ENCODE results near the gene FAM118A.
"Not testable (repeated sequence)": the region's sequence is repeated elsewhere in the genome, so short reads cannot be mapped to it uniquely, and the experiment has no call there.

Gene FAM118A

DNA sequence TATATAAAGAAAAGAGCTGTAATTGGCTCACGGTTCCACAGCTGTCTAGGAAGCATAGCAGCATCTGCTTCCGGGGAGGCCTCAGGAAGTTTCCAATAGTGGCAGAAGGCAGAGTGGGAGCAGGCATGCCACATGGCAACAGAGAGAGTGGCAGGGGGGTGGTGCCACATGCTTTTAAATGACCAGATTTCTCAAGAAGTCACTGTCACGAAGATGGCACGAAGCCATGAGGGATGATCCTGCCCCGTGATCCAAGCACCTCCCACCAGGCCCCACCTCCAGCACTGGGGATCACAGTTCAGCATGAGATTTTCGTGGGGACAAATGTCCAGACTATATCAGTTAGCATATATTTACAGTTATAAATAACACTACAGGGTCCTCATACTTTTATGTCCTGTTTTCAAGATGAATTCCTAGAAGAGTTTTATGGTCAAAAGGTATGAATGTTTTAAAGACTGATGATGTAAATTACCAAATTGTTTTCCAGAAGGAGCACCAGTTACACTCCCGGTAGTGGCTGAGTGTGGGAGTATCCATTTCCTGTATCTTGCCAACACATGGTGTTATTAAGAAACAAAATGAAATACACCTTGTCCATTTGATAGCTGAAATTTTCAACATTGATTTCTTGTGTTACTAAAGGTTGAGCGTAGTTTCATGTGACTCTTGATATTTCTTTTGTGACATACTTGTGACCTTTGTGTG, 19.2 kb downstream of the FAM118A start:
- in situ Hi-C loops (cut with MboI; ENCODE audit: low sequenced_read_pairs) = no loop called here

- in situ Hi-C loops (cut with MboI; ENCODE audit: low sequenced_read_pairs) = no loop called here
Measured at GRCh38 chr22:45329530-45329936, 19.8 kb downstream of the FAM118A start.

- in situ Hi-C loops (cut with MboI; ENCODE audit: low sequenced_read_pairs) = no loop called here
Measured at GRCh38 chr22:45330548-45330947, 20.8 kb downstream of the FAM118A start.

DNA sequence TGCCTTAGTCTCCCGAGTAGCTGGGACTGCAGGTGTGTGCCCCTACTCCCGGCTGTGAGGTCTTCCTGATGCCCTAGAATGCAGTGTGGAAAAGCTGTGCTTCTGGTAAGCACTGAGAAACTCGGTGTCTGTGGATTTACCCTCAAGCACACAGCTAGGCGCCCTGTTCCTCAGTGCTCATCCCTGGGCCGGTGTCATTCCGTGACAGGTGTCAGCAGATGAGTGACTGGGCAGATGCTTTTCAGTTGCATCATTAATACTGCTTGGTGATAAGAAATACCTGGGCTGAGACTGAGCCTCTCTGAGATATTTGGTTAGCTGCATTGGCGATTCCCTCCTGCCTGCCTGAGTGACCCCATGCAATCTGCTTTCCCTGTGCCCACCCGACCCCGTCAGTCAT, 21.8 kb downstream of the FAM118A start:
- in situ Hi-C loops (cut with MboI; ENCODE audit: low sequenced_read_pairs) = no loop called here

GRCh38 chr22:45332001-45332400, 22.3 kb downstream of the FAM118A start:
- in situ Hi-C loops (cut with MboI; ENCODE audit: low sequenced_read_pairs) = no loop called here

DNA sequence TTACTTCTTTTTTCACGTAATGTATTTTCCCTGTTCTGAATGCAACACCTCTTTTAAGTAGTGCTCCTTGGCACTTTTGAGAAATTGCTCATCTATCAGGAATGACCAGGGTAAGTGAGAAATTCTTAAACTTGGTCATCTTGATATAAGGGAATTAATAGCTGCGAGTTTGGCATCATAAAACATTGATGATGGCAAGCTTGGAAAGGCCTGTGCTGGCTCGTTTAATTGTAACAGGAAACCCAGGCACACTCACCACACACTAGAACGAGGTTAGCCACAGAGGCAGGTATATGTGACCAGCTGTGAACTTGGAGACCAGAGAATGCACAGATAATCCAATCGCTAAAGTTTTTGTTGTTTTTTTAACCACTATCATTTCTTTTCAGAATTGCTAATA, 24.3 kb downstream of the FAM118A start:
- in situ Hi-C loops (cut with MboI; ENCODE audit: low sequenced_read_pairs) = no loop called here

DNA sequence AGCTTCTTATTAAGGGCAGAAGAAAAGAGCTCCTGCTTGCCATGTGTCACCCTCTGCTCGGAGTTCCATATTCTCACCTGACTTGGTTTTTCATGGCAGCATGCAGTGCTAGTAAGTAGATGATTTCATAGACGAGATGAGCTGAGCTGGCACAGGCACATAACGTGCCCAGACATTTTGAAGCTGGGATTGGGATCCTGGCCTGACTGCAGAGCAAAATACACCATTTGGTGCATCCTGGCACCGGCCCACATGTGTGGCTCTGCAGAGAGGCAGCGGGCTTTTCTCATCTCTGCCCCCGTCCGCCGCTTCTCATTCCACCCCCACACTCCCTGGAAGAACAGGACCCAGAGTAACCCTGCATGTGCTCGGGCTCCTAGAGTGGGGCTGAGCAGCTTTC, 24.8 kb downstream of the FAM118A start:
- in situ Hi-C loops (cut with MboI; ENCODE audit: low sequenced_read_pairs) = no loop called here

GRCh38 chr22:45335021-45335818, 25.5 kb downstream of the FAM118A start:
- in situ Hi-C loops (cut with MboI; ENCODE audit: low sequenced_read_pairs) = no loop called here

GRCh38 chr22:45335854-45336522, 26.3 kb downstream of the FAM118A start:
- in situ Hi-C loops (cut with MboI; ENCODE audit: low sequenced_read_pairs) = no loop called here

GRCh38 chr22:45336971-45337431, 27.3 kb downstream of the FAM118A start:
- in situ Hi-C loops (cut with MboI; ENCODE audit: low sequenced_read_pairs) = no loop called here

- in situ Hi-C loops (cut with MboI; ENCODE audit: low sequenced_read_pairs) = no loop called here
Measured at GRCh38 chr22:45337536-45337935, 27.8 kb downstream of the FAM118A start.

DNA sequence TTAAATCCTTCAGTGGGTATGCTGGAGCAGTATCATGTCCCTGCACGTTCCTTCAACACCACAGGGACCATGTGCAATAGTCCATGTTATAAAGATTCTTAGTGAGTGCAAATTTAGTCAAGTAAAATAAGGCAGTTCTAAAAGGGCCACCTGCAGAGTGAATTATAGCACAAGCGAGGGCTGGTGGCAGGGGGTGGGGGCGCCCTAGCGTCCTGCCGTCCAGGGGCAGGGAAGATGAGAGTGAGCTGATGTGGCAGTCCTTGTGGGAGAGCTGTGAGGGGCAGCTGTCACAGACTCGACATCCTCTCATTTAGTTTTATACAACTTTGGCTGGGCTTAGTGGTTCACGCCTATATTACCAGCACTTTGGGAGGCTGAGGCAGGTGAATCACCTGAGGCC, 29.1 kb downstream of the FAM118A start:
- in situ Hi-C loops (cut with MboI; ENCODE audit: low sequenced_read_pairs) = no loop called here

GRCh38 chr22:45340323-45340722, 30.6 kb downstream of the FAM118A start:
- in situ Hi-C loops (cut with MboI; ENCODE audit: low sequenced_read_pairs) = no loop called here

DNA sequence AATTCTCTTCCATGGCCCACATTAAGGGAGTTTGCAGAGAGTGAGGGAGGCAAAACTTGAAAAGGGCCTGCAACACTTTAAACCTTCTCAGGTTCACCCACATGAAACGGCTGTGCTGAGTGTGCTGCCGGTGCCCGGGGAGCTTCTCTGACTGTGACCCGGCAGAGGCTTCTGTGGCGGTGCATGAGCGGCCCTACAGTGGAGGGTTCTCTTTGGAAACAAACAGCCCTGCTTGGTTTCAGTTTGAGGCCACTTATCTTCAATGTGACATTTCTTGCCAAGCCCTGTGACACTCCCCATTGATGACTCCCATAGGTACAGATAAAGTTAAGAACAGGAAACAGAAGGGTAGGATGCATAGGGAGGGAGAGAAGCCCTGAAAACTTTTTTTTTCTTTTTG, 31.8 kb downstream of the FAM118A start:
- in situ Hi-C loops (cut with MboI; ENCODE audit: low sequenced_read_pairs) = no loop called here

- in situ Hi-C loops (cut with MboI; ENCODE audit: low sequenced_read_pairs) = no loop called here
Measured at GRCh38 chr22:45343143-45343542, 33.4 kb downstream of the FAM118A start.

DNA sequence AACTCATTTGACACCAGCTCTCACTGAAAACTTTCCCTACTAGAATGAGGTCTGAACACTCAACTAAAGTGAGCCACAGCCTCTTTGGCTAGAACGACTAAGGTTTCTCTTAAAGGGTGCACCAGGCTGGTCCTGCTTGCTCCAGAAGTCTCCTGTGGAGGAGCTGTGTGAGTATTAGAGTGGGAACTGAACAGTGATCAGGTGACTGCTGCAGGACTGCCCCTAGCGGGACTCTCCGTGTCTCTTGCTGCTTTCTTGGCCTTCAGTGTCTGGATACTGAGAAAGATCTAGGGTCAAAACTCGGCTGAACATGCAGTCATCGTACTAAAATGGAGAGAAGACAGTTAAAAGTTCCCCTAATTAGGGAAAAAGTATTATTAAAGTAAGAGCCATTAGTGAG, 34.6 kb downstream of the FAM118A start:
- in situ Hi-C loops (cut with MboI; ENCODE audit: low sequenced_read_pairs) = no loop called here

DNA sequence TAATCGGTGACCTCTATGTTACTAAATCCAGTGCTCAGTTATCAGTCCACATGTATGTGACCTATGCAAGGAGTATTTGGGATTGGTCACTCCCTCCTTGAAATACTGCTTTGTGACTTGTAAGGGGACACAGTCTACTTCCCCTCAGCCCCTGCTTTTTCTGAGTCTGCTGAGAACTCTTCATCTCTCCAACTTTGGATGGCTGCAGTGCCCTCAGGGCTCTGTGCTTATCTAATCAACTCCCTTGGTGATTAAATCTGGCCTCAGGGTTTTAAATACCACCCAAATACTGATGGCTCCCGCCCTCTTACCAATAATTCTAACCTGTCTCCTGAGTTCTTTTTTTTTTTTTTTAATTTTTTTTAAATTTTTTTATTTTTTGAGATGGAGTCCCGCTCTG, 40.2 kb downstream of the FAM118A start:
- in situ Hi-C loops (cut with MboI; ENCODE audit: low sequenced_read_pairs) = no loop called here

DNA sequence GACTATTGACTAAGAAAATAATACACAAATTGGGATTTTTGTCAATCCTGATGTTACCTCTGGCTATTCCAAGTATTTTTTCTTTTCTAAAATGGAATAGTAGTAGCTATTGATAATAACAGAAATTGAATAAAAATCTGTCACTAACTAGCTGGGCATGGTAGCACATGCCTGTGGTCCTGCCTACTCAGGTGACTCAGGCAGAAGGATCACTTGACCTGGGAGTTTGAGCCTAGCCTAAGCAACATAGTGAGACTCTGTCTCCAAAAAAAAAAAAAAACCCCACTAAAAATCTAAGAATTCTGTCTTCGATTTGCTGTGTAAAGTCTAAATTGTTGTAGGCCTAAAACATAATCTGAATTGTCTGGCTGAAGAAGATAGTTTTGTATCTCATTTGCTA, 42.2 kb downstream of the FAM118A start:
- in situ Hi-C loops (cut with MboI; ENCODE audit: low sequenced_read_pairs) = no loop called here

- in situ Hi-C loops (cut with MboI; ENCODE audit: low sequenced_read_pairs) = not testable (repeated sequence)
Measured at GRCh38 chr22:45352757-45353156, 43.0 kb downstream of the FAM118A start.

GRCh38 chr22:45353786-45354185, 44.1 kb downstream of the FAM118A start:
- in situ Hi-C loops (cut with MboI; ENCODE audit: low sequenced_read_pairs) = no loop called here

GRCh38 chr22:45357490-45357889, 47.8 kb downstream of the FAM118A start:
- in situ Hi-C loops (cut with MboI; ENCODE audit: low sequenced_read_pairs) = no loop called here

- in situ Hi-C loops (cut with MboI; ENCODE audit: low sequenced_read_pairs) = no loop called here
Measured at GRCh38 chr22:45358127-45358526, 48.4 kb downstream of the FAM118A start.

Measured in hTERT RPE-1 (cell line).